ENCODE results near the gene APH1A. TPM values are rescaled to one million over a fixed set of nuclear protein-coding genes. Genes with fewer than 3 reads are reported as not detected.

APH1A gene
- polyA plus RNA-seq, 3 donors: 83.7 to 134 (median 83.9) TPM

DNA sequence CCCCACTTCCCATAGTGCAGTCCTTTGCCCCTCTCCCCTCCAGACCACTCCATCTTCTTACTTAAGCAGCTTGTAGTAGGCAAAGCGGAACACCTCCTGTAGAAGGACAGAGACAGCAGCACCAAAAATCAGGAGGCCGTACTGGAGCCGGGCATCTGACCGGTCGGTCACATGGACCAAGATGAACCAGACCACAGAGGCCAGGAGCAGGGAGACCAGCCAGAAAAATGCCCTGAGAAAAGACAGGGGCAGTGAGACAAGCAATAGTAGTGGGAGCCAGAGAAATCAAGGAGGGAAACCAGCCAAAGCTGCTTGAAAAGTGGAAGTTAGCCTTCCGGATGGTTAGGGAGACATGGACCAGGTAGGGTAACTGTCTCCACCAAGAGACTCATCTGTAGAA, 920 bp downstream of the APH1A start:
- Mint-ChIP-seq H3K27ac (peak overlapping the region; percentile 97 to 99 (median 98)), H3K36me3 (peaks cover 35 to 38% of the 10 kb centered on the region in 2 donors), H3K27me3 (ENCODE audit: low read depth in 3 of 3) (peaks cover 0 to 6% (median 2%) of the 10 kb centered on the region in 3 donors), H3K4me3 (peak overlapping the region; percentile 98 to 99), H3K9me3 (peaks cover 0 to 1% (median 0%) of the 10 kb centered on the region in 7 donors), H3K4me1 (peaks cover 46% of the 10 kb centered on the region)
- Histone ChIP-seq H3K4me2 (replicated peaks; ENCODE audit: extremely low read depth, low read length, poor library complexity, severe bottlenecking) (peak overlapping the region; percentile 97), H3K9ac (ENCODE audit: insufficient read depth, low read length, poor library complexity, severe bottlenecking) (peak overlapping the region; percentile 98), H2AFZ (ENCODE audit: insufficient read depth, low read depth, low read length, poor library complexity, severe bottlenecking) (peak overlapping the region; percentile 91), H3K27me3 (ENCODE audit: control insufficient read depth in 2 of 2, insufficient read depth in 2 of 2, low read length in 2 of 2) (no peaks in the 10 kb centered on the region), H3K27ac (ENCODE audit: low read depth in 1 of 2, low read length in 2 of 2) (peak overlapping the region; percentile 89 to 98), H3K4me3 (replicated peaks in 1 of 3; ENCODE audit: low read depth in 2 of 3, low read length in 3 of 3) (peak overlapping the region; percentile 85 to 97 (median 95)), H3K79me2 (ENCODE audit: insufficient read depth, low read length) (peaks cover 28% of the 10 kb centered on the region), H3K9me3 (replicated peaks in 1 of 2; ENCODE audit: control insufficient read depth in 1 of 2, insufficient read depth in 1 of 2, low read length in 2 of 2) (no peaks in the 10 kb centered on the region), H3K4me1 (ENCODE audit: control insufficient read depth in 1 of 2, insufficient read depth in 2 of 2, low read length in 2 of 2) (peaks cover 27 to 44% of the 10 kb centered on the region in 2 donors), H4K20me1 (ENCODE audit: insufficient read depth, low read length) (no peaks in the 10 kb centered on the region), H3K36me3 (replicated peaks in 1 of 2; ENCODE audit: control insufficient read depth in 1 of 2, insufficient read depth in 2 of 2, low read length in 2 of 2) (peaks cover 28 to 36% of the 10 kb centered on the region in 2 donors)
- intact Hi-C loops (cut with micrococcal nuclease): loop anchor here in 1 of 2 donors (2.0 to 10.0 kb wide), 2 partner anchors 55 to 287 kb away; no protein-coding TSS in a partner anchor
- WGBS (ENCODE audit: insufficient coverage): 46% methylated on average over 6 of the region's 6 CpGs
- no peak for DNase-seq
- TF ChIP-seq, protein P1, sequence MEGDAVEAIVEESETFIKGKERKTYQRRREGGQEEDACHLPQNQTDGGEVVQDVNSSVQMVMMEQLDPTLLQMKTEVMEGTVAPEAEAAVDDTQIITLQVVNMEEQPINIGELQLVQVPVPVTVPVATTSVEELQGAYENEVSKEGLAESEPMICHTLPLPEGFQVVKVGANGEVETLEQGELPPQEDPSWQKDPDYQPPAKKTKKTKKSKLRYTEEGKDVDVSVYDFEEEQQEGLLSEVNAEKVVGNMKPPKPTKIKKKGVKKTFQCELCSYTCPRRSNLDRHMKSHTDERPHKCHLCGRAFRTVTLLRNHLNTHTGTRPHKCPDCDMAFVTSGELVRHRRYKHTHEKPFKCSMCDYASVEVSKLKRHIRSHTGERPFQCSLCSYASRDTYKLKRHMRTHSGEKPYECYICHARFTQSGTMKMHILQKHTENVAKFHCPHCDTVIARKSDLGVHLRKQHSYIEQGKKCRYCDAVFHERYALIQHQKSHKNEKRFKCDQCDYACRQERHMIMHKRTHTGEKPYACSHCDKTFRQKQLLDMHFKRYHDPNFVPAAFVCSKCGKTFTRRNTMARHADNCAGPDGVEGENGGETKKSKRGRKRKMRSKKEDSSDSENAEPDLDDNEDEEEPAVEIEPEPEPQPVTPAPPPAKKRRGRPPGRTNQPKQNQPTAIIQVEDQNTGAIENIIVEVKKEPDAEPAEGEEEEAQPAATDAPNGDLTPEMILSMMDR (IDR thresholded peaks at IDR 0.05): no peak

DNA sequence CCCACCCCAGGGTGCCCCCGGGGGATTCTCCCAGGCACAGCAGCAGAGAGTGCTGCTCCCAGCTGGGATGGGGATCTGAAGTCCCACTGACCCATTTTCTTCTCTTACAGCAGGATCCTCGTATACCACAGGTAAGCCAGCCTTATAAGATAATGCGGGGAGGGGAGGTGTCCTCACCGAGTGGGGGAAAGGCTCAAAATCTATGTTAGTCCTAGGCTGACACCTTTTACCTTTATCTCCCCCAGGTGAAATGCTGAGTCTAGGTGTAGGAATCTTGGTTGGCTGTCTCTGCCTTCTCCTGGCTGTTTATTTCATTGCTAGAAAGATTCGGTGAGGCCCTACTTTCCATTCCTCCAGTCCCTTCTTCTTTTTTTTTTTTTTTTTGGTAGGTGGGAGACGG, 5.3 kb downstream of the APH1A start:
- H3K36me3 Mint-ChIP-seq: peaks cover 33 to 38% of the 10 kb centered on the region in 2 donors
- H3K27me3 Mint-ChIP-seq (ENCODE audit: low read depth in 3 of 3): peaks cover 17 to 24% (median 23%) of the 10 kb centered on the region in 3 donors
- Histone ChIP-seq H3K9ac (ENCODE audit: insufficient read depth, low read length, poor library complexity, severe bottlenecking) (no peak overlapping the region), H3K27me3 (ENCODE audit: control insufficient read depth in 2 of 2, insufficient read depth in 2 of 2, low read length in 2 of 2) (peaks cover 14 to 20% of the 10 kb centered on the region in 2 donors), H3K36me3 (replicated peaks in 1 of 2; ENCODE audit: control insufficient read depth in 1 of 2, insufficient read depth in 2 of 2, low read length in 2 of 2) (peaks cover 28 to 36% of the 10 kb centered on the region in 2 donors), H3K79me2 (ENCODE audit: insufficient read depth, low read length) (peaks cover 25% of the 10 kb centered on the region), H3K4me2 (replicated peaks; ENCODE audit: extremely low read depth, low read length, poor library complexity, severe bottlenecking) (no peak overlapping the region), H2AFZ (ENCODE audit: insufficient read depth, low read depth, low read length, poor library complexity, severe bottlenecking) (no peak overlapping the region), H3K4me1 (ENCODE audit: control insufficient read depth in 1 of 2, insufficient read depth in 2 of 2, low read length in 2 of 2) (peaks cover 9 to 18% of the 10 kb centered on the region in 2 donors), H4K20me1 (ENCODE audit: insufficient read depth, low read length) (no peaks in the 10 kb centered on the region), H3K9me3 (replicated peaks in 1 of 2; ENCODE audit: control insufficient read depth in 1 of 2, insufficient read depth in 1 of 2, low read length in 2 of 2) (no peaks in the 10 kb centered on the region), H3K4me3 (replicated peaks in 1 of 3; ENCODE audit: low read depth in 2 of 3, low read length in 3 of 3) (no peak overlapping the region), H3K27ac (ENCODE audit: low read depth in 1 of 2, low read length in 2 of 2) (no peak overlapping the region)
- intact Hi-C loops (cut with micrococcal nuclease): loop anchor here in 1 of 2 donors (10.0 kb wide), 1 partner anchor 291 kb away; no protein-coding TSS in a partner anchor
- TF ChIP-seq, protein P1 (IDR thresholded peaks at IDR 0.05): no peak
- no peak overlapping the region for H3K4me3 Mint-ChIP-seq
- WGBS (ENCODE audit: insufficient coverage): no CpG with 5 or more reads among the region's 6 CpGs
- no peak for DNase-seq
- peak overlapping the region in 2 of 7 donors; percentile 36 to 38 for H3K27ac Mint-ChIP-seq
- peaks cover 0 to 4% (median 0%) of the 10 kb centered on the region in 7 donors for H3K9me3 Mint-ChIP-seq
- peaks cover 20% of the 10 kb centered on the region for H3K4me1 Mint-ChIP-seq
